Activated T-cell treated with anti-CD3 and anti-CD28 coated beads, Interleukin-2, amount 50 U/mL, for 4 hours (primary cell): ENCODE results near the gene DNAH2. TPM values are rescaled to one million over a fixed set of nuclear protein-coding genes. Genes with fewer than 3 reads are reported as not detected.

Experiments used
- ATAC-seq, 2 donors: fragments of 200-7000 bp; cut with Tn5 transposase; one replicate each; pipeline ENCODE4 v1.10.0; 2021
- DNase-seq: peaks from one replicate; pipeline ENCODE4 v3.0.0-alpha.2; 2020
- H3K27me3 Mint-ChIP-seq: one replicate; pipeline ENCODE4 v1.8.0; 2021; ENCODE audit warnings: low read depth, mixed read lengths
- H3K36me3 Mint-ChIP-seq: one replicate; pipeline ENCODE4 v1.8.0; 2022; ENCODE audit warnings: mixed read lengths; ENCODE audit not compliant: insufficient read depth
- H3K4me1 Mint-ChIP-seq: one replicate; pipeline ENCODE4 v1.8.0; 2021; ENCODE audit warnings: low read depth, mixed read lengths
- H3K4me3 Mint-ChIP-seq: one replicate; pipeline ENCODE4 v1.8.0; 2021; ENCODE audit warnings: mild to moderate bottlenecking, moderate library complexity, mixed read lengths
- H3K9me3 Mint-ChIP-seq: one replicate; pipeline ENCODE4 v1.8.0; 2021; ENCODE audit warnings: mixed read lengths
- total RNA-seq, 3 donors: library from RNA; stranded (reverse); gene quantifications; one replicate each; pipeline ENCODE4 v1.2.1, GENCODE V29; 2021

DNAH2 gene
- total RNA-seq, 3 donors from 2014 or later, result not detected

DNA sequence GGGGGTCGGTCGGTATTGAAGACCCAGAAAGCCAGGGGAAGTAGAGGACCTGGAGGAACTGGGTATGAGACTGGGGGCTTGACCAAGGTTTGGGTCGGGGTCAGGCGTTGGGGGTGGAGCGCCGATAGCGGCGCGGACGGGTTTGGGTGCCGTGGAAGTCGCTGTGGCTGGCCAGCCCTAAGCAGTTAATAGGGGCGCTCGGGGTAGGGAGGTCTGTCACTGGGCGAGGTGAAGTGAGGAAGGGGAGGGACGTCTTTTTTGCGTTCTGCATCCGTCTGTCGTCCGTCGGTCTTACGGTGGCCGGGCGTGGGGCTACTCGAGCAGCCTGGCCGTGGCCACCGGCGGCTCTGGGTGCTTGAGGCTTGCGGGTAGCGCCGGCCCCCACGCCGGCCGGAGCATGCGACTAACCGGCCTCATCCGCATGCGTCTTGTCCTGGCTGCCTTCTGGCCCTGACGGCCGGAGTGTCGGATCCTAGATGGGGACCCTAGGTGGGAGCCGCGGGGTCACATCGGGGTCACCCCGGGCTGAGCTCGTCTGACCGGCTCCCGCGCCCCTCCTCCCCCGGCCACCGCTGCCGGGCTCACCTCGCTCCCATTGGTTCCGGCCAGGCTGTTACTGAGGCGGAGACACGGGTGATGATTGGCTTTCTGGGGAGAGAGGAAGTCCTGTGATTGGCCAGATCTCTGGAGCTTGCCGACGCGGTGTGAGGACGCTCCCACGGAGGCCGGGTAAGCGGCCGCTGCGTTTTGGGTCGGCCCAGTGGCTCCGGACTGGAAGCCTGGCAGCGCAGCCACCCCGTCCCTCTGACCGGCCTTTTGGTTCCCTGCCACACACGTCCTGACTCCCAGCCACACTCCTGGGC, 127.0 kb downstream of the DNAH2 start:
- Mint-ChIP-seq H3K9me3 (no peaks in the 10 kb centered on the region), H3K36me3 (peaks cover 23% of the 10 kb centered on the region), H3K4me1 (peaks cover 36% of the 10 kb centered on the region), H3K4me3 (peak overlapping the region; percentile 96), H3K27me3 (no peaks in the 10 kb centered on the region)
- ATAC-seq (peak; percentile 40 to 46), DNase-seq (peak; percentile 71)

DNA sequence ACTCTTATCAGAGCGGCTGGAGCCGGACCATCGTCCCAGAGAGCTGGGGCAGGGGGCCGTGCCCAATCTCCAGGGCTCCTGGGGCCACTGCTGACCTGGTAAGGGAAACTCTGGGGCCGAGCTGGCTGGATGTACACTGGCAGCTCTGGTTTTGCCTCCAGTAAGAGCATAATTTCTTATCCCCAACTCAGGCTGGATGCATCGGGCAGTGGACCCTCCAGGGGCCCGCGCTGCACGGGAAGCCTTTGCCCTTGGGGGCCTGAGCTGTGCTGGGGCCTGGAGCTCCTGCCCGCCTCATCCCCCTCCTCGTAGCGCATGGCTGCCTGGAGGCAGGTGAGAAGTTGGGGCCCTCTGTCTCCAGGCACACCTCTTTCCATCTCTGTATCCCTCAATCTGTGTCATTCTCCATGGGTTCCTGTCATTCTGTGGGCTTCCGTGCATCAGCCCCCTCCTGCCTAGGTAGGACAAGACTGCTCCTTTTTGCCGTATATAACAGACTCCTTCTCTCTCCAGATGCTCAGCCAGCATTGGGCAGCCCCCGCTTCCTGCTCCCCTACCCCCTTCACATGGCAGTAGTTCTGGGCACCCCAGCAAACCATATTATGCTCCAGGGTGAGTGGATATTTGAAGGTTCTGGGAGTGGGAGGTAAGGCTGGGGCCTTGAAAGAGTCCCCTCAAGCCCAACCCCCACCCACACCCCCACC, 128.0 kb downstream of the DNAH2 start:
- no peaks in the 10 kb centered on the region for H3K9me3 Mint-ChIP-seq
- peak overlapping the region; percentile 96 for H3K4me3 Mint-ChIP-seq
- DNase-seq (no peak), ATAC-seq (no peak)
- H3K36me3 Mint-ChIP-seq, result peaks cover 25% of the 10 kb centered on the region
- peaks cover 36% of the 10 kb centered on the region for H3K4me1 Mint-ChIP-seq
- H3K27me3 Mint-ChIP-seq, result no peaks in the 10 kb centered on the region

DNA sequence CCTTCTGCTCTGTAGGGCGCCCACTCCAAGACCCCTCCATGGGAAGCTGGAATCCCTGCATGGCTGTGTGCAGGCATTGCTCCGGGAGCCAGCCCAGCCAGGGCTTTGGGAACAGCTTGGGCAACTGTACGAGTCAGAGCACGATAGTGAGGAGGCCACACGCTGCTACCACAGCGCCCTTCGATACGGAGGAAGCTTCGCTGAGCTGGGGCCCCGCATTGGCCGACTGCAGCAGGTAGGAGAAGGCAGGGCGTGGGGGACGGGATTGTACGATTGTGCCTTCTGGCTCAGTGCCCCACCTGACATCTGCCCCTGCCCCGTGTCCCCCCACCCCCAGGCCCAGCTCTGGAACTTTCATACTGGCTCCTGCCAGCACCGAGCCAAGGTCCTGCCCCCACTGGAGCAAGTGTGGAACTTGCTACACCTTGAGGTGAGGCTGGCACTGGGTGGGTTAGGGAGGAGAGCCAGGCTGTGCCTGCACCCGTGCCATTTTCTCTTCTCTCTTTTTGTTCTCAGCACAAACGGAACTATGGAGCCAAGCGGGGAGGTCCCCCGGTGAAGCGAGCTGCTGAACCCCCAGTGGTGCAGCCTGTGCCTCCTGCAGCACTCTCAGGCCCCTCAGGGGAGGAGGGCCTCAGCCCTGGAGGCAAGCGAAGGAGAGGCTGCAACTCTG, 128.7 kb downstream of the DNAH2 start:
- DNase-seq (no peak), ATAC-seq (no peak)
- Mint-ChIP-seq H3K4me3 (peak overlapping the region; percentile 96), H3K27me3 (no peaks in the 10 kb centered on the region), H3K9me3 (no peaks in the 10 kb centered on the region), H3K4me1 (peaks cover 36% of the 10 kb centered on the region), H3K36me3 (peaks cover 26% of the 10 kb centered on the region)

DNA sequence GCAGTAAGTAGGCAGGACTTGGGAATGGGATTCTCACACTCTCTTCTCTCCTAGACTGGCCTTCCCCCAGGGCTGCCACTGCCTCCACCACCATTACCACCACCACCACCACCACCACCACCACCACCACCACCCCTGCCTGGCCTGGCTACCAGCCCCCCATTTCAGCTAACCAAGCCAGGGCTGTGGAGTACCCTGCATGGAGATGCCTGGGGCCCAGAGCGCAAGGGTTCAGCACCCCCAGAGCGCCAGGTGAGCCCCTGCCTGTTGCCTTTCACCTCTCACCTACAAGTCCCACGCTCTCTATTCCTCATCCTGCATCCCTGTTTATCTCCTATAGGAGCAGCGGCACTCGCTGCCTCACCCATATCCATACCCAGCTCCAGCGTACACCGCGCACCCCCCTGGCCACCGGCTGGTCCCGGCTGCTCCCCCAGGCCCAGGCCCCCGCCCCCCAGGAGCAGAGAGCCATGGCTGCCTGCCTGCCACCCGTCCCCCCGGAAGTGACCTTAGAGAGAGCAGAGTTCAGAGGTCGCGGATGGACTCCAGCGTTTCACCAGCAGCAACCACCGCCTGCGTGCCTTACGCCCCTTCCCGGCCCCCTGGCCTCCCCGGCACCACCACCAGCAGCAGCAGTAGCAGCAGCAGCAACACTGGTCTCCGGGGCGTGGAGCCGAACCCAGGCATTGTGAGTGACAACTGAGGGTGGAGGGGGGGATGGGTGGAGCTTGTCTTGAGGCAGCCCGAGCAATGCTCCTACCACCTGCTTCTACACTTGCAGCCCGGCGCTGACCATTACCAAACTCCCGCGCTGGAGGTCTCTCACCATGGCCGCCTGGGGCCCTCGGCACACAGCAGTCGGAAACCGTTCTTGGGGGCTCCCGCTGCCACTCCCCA, 129.5 kb downstream of the DNAH2 start:
- H3K4me3 Mint-ChIP-seq, result peak overlapping the region; percentile 96
- H3K36me3 Mint-ChIP-seq, result peaks cover 34% of the 10 kb centered on the region
- DNase-seq, result no peak
- peaks cover 40% of the 10 kb centered on the region for H3K4me1 Mint-ChIP-seq
- ATAC-seq, result no peak
- no peaks in the 10 kb centered on the region for H3K9me3 Mint-ChIP-seq
- no peaks in the 10 kb centered on the region for H3K27me3 Mint-ChIP-seq

DNA sequence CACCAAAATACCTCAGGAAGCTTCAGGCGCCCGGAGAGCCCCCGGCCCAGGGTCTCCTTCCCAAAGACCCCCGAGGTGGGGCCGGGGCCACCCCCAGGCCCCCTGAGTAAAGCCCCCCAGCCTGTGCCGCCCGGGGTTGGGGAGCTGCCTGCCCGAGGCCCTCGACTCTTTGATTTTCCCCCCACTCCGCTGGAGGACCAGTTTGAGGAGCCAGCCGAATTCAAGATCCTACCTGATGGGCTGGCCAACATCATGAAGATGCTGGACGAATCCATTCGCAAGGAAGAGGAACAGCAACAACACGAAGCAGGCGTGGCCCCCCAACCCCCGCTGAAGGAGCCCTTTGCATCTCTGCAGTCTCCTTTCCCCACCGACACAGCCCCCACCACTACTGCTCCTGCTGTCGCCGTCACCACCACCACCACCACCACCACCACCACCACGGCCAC, 130.6 kb downstream of the DNAH2 start:
- Mint-ChIP-seq H3K4me3 (peak overlapping the region; percentile 70), H3K36me3 (peaks cover 40% of the 10 kb centered on the region), H3K4me1 (peaks cover 44% of the 10 kb centered on the region), H3K9me3 (no peaks in the 10 kb centered on the region), H3K27me3 (no peaks in the 10 kb centered on the region)
- ATAC-seq (no peak), DNase-seq (no peak)

DNA sequence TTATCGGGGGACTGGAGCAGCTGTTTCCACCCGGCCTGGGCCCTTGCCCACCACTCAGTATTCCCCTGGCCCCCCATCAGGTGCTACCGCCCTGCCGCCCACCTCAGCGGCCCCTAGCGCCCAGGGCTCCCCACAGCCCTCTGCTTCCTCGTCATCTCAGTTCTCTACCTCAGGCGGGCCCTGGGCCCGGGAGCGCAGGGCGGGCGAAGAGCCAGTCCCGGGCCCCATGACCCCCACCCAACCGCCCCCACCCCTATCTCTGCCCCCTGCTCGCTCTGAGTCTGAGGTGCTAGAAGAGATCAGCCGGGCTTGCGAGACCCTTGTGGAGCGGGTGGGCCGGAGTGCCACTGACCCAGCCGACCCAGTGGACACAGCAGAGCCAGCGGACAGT, 131.2 kb downstream of the DNAH2 start:
- Mint-ChIP-seq H3K4me1 (peaks cover 45% of the 10 kb centered on the region), H3K4me3 (peak overlapping the region; percentile 74), H3K36me3 (peaks cover 39% of the 10 kb centered on the region), H3K9me3 (no peaks in the 10 kb centered on the region), H3K27me3 (no peaks in the 10 kb centered on the region)
- ATAC-seq (no peak), DNase-seq (no peak)

DNA sequence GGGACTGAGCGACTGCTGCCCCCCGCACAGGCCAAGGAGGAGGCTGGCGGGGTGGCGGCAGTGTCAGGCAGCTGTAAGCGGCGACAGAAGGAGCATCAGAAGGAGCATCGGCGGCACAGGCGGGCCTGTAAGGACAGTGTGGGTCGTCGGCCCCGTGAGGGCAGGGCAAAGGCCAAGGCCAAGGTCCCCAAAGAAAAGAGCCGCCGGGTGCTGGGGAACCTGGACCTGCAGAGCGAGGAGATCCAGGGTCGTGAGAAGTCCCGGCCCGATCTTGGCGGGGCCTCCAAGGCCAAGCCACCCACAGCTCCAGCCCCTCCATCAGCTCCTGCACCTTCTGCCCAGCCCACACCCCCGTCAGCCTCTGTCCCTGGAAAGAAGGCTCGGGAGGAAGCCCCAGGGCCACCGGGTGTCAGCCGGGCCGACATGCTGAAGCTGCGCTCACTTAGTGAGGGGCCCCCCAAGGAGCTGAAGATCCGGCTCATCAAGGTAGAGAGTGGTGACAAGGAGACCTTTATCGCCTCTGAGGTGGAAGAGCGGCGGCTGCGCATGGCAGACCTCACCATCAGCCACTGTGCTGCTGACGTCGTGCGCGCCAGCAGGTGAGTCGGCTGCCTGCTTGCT, 131.7 kb downstream of the DNAH2 start:
- H3K4me1 Mint-ChIP-seq, result peaks cover 47% of the 10 kb centered on the region
- ATAC-seq (no peak), DNase-seq (no peak)
- peak overlapping the region; percentile 74 for H3K4me3 Mint-ChIP-seq
- no peaks in the 10 kb centered on the region for H3K27me3 Mint-ChIP-seq
- H3K9me3 Mint-ChIP-seq, result no peaks in the 10 kb centered on the region
- peaks cover 41% of the 10 kb centered on the region for H3K36me3 Mint-ChIP-seq

DNA sequence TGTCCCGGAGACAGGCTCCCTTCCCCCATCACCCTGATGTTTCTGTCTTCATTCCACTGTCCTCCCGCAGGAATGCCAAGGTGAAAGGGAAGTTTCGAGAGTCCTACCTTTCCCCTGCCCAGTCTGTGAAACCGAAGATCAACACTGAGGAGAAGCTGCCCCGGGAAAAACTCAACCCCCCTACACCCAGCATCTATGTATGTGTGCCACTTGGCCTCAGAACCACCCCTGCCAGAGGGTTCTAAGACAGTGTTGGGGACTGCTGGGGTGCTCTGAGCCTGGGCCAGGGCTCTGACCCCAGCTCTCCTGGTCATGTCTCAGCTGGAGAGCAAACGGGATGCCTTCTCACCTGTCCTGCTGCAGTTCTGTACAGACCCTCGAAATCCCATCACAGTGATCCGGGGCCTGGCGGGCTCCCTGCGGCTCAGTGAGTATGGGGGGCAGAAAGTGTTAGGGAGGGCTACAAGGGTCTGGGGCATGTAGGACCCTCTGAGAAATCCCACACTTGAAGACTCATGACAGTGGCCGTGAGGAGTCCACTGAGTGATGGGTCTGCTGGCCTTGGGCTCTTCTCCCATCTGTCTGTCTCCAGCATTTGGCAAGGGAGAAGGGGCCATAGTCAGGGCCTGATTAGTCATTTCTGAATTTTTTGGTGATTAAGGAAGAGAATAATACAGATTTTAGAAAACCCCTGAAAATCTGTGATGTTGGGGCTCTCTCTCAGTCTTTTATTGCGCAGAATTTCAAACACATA, 132.4 kb downstream of the DNAH2 start:
- peaks cover 47% of the 10 kb centered on the region for H3K4me1 Mint-ChIP-seq
- H3K4me3 Mint-ChIP-seq, result peak overlapping the region; percentile 74
- H3K9me3 Mint-ChIP-seq, result no peaks in the 10 kb centered on the region
- no peak for DNase-seq
- H3K36me3 Mint-ChIP-seq, result peaks cover 41% of the 10 kb centered on the region
- H3K27me3 Mint-ChIP-seq, result no peaks in the 10 kb centered on the region
- no peak for ATAC-seq

DNA sequence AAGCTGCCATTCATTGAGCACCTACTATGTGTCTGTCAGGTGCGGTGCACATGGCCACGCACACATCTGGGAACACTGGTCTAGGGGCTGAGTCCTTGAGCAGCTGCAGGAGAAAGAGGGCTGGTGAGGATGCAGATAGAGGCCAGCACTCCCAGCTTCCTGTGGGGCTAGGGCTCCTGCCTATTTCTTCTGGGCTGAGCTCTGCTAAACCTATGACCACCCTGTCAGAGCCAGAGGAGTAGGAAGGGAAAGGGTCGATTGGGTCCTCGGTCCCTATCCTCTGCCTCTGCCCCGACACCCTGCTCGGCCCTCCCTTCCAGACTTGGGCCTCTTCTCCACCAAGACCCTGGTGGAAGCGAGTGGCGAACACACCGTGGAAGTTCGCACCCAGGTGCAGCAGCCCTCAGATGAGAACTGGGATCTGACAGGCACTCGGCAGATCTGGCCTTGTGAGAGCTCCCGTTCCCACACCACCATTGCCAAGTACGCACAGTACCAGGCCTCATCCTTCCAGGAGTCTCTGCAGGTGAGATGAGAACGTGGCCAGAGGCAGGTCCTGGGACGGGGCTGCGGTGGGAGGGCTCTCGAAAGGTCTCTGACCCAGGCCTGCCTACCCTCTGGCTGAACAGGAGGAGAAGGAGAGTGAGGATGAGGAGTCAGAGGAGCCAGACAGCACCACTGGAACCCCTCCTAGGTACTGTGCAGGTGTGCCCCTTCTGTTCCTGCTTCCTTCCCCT, 133.3 kb downstream of the DNAH2 start:
- H3K9me3 Mint-ChIP-seq, result no peaks in the 10 kb centered on the region
- peaks cover 43% of the 10 kb centered on the region for H3K4me1 Mint-ChIP-seq
- no peak for DNase-seq
- H3K4me3 Mint-ChIP-seq, result peak overlapping the region; percentile 74
- no peaks in the 10 kb centered on the region for H3K27me3 Mint-ChIP-seq
- ATAC-seq, result peak; percentile 5 to 13
- peaks cover 38% of the 10 kb centered on the region for H3K36me3 Mint-ChIP-seq

DNA sequence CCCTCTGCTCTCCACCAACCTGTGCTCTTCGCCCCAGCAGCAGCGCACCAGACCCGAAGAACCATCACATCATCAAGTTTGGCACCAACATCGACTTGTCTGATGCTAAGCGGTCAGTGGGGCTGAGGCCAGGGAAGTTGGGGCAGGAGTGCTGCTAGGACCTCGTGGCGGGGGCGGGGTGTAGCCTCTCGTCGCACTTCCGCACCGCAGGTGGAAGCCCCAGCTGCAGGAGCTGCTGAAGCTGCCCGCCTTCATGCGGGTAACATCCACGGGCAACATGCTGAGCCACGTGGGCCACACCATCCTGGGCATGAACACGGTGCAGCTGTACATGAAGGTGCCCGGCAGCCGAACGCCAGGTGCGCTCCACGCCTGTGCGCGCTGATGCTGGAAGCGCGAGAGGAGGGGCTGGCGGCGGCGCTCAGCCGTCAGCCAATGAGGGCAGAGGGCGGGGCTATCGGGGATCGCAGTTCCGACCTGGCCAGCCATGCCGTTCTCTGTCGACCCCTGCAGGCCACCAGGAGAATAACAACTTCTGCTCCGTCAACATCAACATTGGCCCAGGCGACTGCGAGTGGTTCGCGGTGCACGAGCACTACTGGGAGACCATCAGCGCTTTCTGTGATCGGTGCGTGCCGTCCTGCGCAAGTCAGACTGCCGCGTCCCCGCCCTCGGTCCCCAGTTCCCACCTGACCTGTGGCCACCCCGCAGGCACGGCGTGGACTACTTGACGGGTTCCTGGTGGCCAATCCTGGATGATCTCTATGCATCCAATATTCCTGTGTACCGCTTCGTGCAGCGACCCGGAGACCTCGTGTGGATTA, 134.1 kb downstream of the DNAH2 start:
- Mint-ChIP-seq H3K4me1 (peaks cover 40% of the 10 kb centered on the region), H3K36me3 (peaks cover 35% of the 10 kb centered on the region), H3K27me3 (no peaks in the 10 kb centered on the region), H3K4me3 (peak overlapping the region; percentile 74), H3K9me3 (no peaks in the 10 kb centered on the region)
- DNase-seq (peak; percentile 91), ATAC-seq (peak; percentile 89 to 90)

DNA sequence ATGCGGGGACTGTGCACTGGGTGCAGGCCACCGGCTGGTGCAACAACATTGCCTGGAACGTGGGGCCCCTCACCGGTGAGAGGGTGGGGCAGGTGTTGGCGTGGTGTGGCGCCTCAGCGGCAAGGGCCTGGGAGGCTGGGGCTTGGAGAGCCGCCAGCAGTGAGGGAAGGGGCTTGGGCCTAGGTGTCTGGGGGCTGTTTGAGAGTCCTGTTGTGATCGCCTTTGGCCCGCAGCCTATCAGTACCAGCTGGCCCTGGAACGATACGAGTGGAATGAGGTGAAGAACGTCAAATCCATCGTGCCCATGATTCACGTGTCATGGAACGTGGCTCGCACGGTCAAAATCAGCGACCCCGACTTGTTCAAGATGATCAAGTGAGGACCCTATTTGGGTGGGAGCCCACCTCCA, 134.7 kb downstream of the DNAH2 start:
- Mint-ChIP-seq H3K4me1 (peaks cover 37% of the 10 kb centered on the region), H3K27me3 (no peaks in the 10 kb centered on the region), H3K9me3 (no peaks in the 10 kb centered on the region), H3K4me3 (no peak overlapping the region), H3K36me3 (peaks cover 33% of the 10 kb centered on the region)
- no peak for DNase-seq
- ATAC-seq, result no peak
